Right lobe of liver (tissue), 6 donors: Measurements from ENCODE around the gene FCRL5. TPM values are rescaled to one million over a fixed set of nuclear protein-coding genes. Genes with fewer than 3 reads are reported as not detected.
A peak's percentile ranks its signal among the peaks of the same experiment; 100 is the strongest.

ENCODE experiments used
- ATAC-seq, 4 donors: fragments of 200-7000 bp; cut with Tn5 transposase; one replicate each; pipeline ENCODE4 v1.9.1; 2020; ENCODE audit warnings: mild to moderate bottlenecking in 4 of 4, moderate library complexity in 4 of 4
- DNase-seq, 3 donors: peaks; one replicate each; pipeline ENCODE4 v3.0.0-alpha.2; 2020
- H3K27ac ChIP-seq, 3 donors: fragments of 200-600 bp; one replicate each; pipeline ENCODE4 v1.8.0; 2022
- H3K27me3 ChIP-seq, 2 donors: fragments of 200-600 bp; one replicate each; pipeline ENCODE4 v1.8.0; 2022
- H3K36me3 ChIP-seq, 4 donors: fragments of 200-600 bp; sonication (generic) in 1 of 4; one replicate each; pipeline versions ENCODE4 v1.5.1 to v1.8.0; 2017 to 2022; ENCODE audit warnings: control low read depth in 1 of 4
- H3K4me1 ChIP-seq, 4 donors: fragments of 200-600 bp; sonication (generic) in 1 of 4; one replicate each; pipeline versions ENCODE4 v1.5.1 to v1.8.0; 2017 to 2022; ENCODE audit warnings: control low read depth in 1 of 4
- H3K4me3 ChIP-seq, 3 donors: fragments of 200-600 bp; one replicate each; pipeline ENCODE4 v1.8.0; 2022
- H3K9me3 ChIP-seq, 4 donors: fragments of 200-600 bp; sonication (generic) in 1 of 4; one replicate each; pipeline versions ENCODE4 v1.5.1 to v1.8.0; 2017 to 2022; ENCODE audit warnings: control low read depth in 1 of 4
- CTCF ChIP-seq, 4 donors: fragments of 200-600 bp in 3 of 4; fragments of 450-650 bp in 1 of 4; IDR thresholded peaks; one replicate each; pipeline versions ENCODE4 v1.5.1 to v1.8.0; 2016 to 2022; ENCODE audit warnings: antibody characterized with exemption in 4 of 4, mild to moderate bottlenecking in 2 of 4
- POLR2A ChIP-seq: fragments of 450-650 bp; IDR thresholded peaks from one replicate; pipeline ENCODE4 v1.6.1; 2017; ENCODE audit warnings: antibody characterized with exemption, mild to moderate bottlenecking
- WGBS: methylation state at CpG from one replicate; pipeline ENCODE4 v1.1.6; 2018; ENCODE audit warnings: low coverage, low lambda C conversion rate; ENCODE audit not compliant: insufficient coverage; ENCODE audit errors: missing lambda C conversion rate; 5-methylcytosine and 5-hydroxymethylcytosine counted together
- intact Hi-C, 2 donors: fragments of 100-400 bp; cut with DNase I; formaldehyde crosslinking; loops; one replicate each; pipeline versions ENCODE4 v1.11.2 to v1.14.1; 2022
- total RNA-seq, 6 experiments: library from RNA; depleted of rRNA in 2 of 6; stranded (reverse); fragments of >200 nt in 2 of 6; fragmentation: NEBNext Ultra II Directional in 3 of 6; extraction: Animal tissue kit (Norgen Biotek cat#: 25700) in 3 of 6; gene quantifications; one replicate each; pipeline versions ENCODE4 v1.1.0 to v1.2.4, GENCODE V29; 2016 to 2023
- donor health status: DM: no; HTN: yes; CAD: no.
- donor health status: DM: no; HTN: no; CAD: no.
- donor health status: DM: no; HTN: no; CAD: no.
- donor health status: DM: no; HTN: yes; CAD: no.
- donor health status: DM: no; HTN: yes; CAD: no.

FCRL5 gene
- total RNA-seq, 6 experiments from 2014 or later: 0.15 to 0.61 (median 0.29) TPM

- intact Hi-C loops: no loop called here
- H3K4me3 ChIP-seq: no peak overlapping the region
- DNase-seq (no peak), ATAC-seq (peak; percentile 71 to 80 (median 74))
- no peaks in the 10 kb centered on the region for H3K4me1 ChIP-seq
- H3K9me3 ChIP-seq: no peaks in the 10 kb centered on the region
- no peaks in the 10 kb centered on the region for H3K36me3 ChIP-seq
- no peak overlapping the region for H3K27ac ChIP-seq
- 1% methylated on average over 4 of the region's 4 CpGs for WGBS
- TF ChIP-seq POLR2A (no peak), CTCF (IDR thresholded peaks at IDR 0.05) (peak; percentile 67 to 81 (median 74))
- H3K27me3 ChIP-seq: no peaks in the 10 kb centered on the region
Observed at GRCh38 chr1:157580179-157580827, 28.0 kb upstream of the FCRL5 start.

GRCh38 chr1:157577420-157577819 lies 25.1 kb upstream of the FCRL5 start:
- 49% methylated on average over 2 of the region's 3 CpGs for WGBS
- no peaks in the 10 kb centered on the region for H3K36me3 ChIP-seq
- no peaks in the 10 kb centered on the region for H3K4me1 ChIP-seq
- no peak overlapping the region for H3K27ac ChIP-seq
- no peaks in the 10 kb centered on the region for H3K9me3 ChIP-seq
- intact Hi-C loops: no loop called here
- DNase-seq (no peak), ATAC-seq (no peak)
- H3K4me3 ChIP-seq: no peak overlapping the region
- H3K27me3 ChIP-seq: no peaks in the 10 kb centered on the region
- TF ChIP-seq POLR2A (no peak), CTCF (IDR thresholded peaks at IDR 0.05) (no peak)

- Histone ChIP-seq H3K27me3 (no peaks in the 10 kb centered on the region), H3K27ac (no peak overlapping the region), H3K4me1 (no peaks in the 10 kb centered on the region), H3K36me3 (no peaks in the 10 kb centered on the region), H3K4me3 (no peak overlapping the region), H3K9me3 (no peaks in the 10 kb centered on the region)
- TF ChIP-seq POLR2A (no peak), CTCF (IDR thresholded peaks at IDR 0.05) (no peak)
- 60% methylated on average over 2 of the region's 2 CpGs for WGBS
- no peak for ATAC-seq
- intact Hi-C loops: no loop called here
- DNase-seq: no peak
Observed at GRCh38 chr1:157575744-157576143, 23.4 kb upstream of the FCRL5 start.

- intact Hi-C loops: no loop called here
- Histone ChIP-seq H3K27me3 (no peaks in the 10 kb centered on the region), H3K36me3 (no peaks in the 10 kb centered on the region), H3K4me3 (no peak overlapping the region), H3K4me1 (no peaks in the 10 kb centered on the region), H3K9me3 (no peaks in the 10 kb centered on the region), H3K27ac (no peak overlapping the region)
- TF ChIP-seq POLR2A (no peak), CTCF (IDR thresholded peaks at IDR 0.05) (no peak)
- WGBS: 62% methylated on average over 1 of the region's 1 CpG
- no peak for ATAC-seq
- DNase-seq: no peak
Observed at GRCh38 chr1:157574836-157575235, 22.5 kb upstream of the FCRL5 start.
